Measurements from ENCODE around the gene TPBGL. TPM values are rescaled to one million over a fixed set of nuclear protein-coding genes. Genes with fewer than 3 reads are reported as not detected.

Gene TPBGL
- not detected in 2 replicates for total RNA-seq

GRCh38 chr11:75240311-75241035 lies at the start of gene TPBGL:
TPBGL (plus strand) TSS chr11:75240774; CDS start chr11:75241050, 276 bp downstream.
- H3K4me2 ChIP-seq (ENCODE audit: insufficient read depth, low read length), result peak within 1 kb of the TSS; percentile 51
- no peaks in the 10 kb centered on the region for H3K9me3 ChIP-seq (ENCODE audit: low read depth, low read length)
- H2AFZ ChIP-seq (ENCODE audit: low read length), result peak within 1 kb of the TSS; percentile 47
- H3K27ac ChIP-seq (ENCODE audit: low read depth, low read length), result no peak within 1 kb of the TSS
- peak; percentile 82 for DNase-seq (ENCODE audit: insufficient read length, low spot score, missing footprints)
- no peaks in the 10 kb centered on the region for H3K4me1 ChIP-seq (ENCODE audit: insufficient read depth, low read length)
- H3K4me3 ChIP-seq (ENCODE audit: insufficient read depth, low read length), result peak within 1 kb of the TSS; percentile 68
- H4K20me1 ChIP-seq (ENCODE audit: insufficient read depth, low read length), result no peaks in the 10 kb centered on the region
- TF ChIP-seq CTCF (IDR thresholded peaks at IDR 0.05; ENCODE audit: extremely low read depth, low read depth, low read length), result no peak
- no peaks in the 10 kb centered on the region for H3K36me3 ChIP-seq (ENCODE audit: insufficient read depth, low read length)
- peaks cover 61% of the 10 kb centered on the region for H3K27me3 ChIP-seq (ENCODE audit: insufficient read depth, low read length)
- no peaks in the 10 kb centered on the region for H3K79me2 ChIP-seq (ENCODE audit: insufficient read depth, low read length)

- Histone ChIP-seq H3K4me2 (ENCODE audit: insufficient read depth, low read length) (no peak overlapping the region), H3K36me3 (ENCODE audit: insufficient read depth, low read length) (no peaks in the 10 kb centered on the region), H3K4me1 (ENCODE audit: insufficient read depth, low read length) (no peaks in the 10 kb centered on the region), H2AFZ (ENCODE audit: low read length) (no peak overlapping the region), H3K9me3 (ENCODE audit: low read depth, low read length) (no peaks in the 10 kb centered on the region), H3K4me3 (ENCODE audit: insufficient read depth, low read length) (no peak overlapping the region), H4K20me1 (ENCODE audit: insufficient read depth, low read length) (no peaks in the 10 kb centered on the region), H3K27ac (ENCODE audit: low read depth, low read length) (no peak overlapping the region), H3K27me3 (ENCODE audit: insufficient read depth, low read length) (peaks cover 14% of the 10 kb centered on the region), H3K79me2 (ENCODE audit: insufficient read depth, low read length) (no peaks in the 10 kb centered on the region)
- DNase-seq (ENCODE audit: insufficient read length, low spot score, missing footprints), result peak; percentile 25
- TF ChIP-seq CTCF (IDR thresholded peaks at IDR 0.05; ENCODE audit: extremely low read depth, low read depth, low read length), result no peak
These were observed 49.2 kb upstream of the TPBGL start for GRCh38 chr11:75191330-75191717.

GRCh38 chr11:75193271-75193670 lies 47.3 kb upstream of the TPBGL start:
- Histone ChIP-seq H3K79me2 (ENCODE audit: insufficient read depth, low read length) (no peaks in the 10 kb centered on the region), H2AFZ (ENCODE audit: low read length) (no peak overlapping the region), H3K4me3 (ENCODE audit: insufficient read depth, low read length) (no peak overlapping the region), H4K20me1 (ENCODE audit: insufficient read depth, low read length) (no peaks in the 10 kb centered on the region), H3K9me3 (ENCODE audit: low read depth, low read length) (no peaks in the 10 kb centered on the region), H3K36me3 (ENCODE audit: insufficient read depth, low read length) (no peaks in the 10 kb centered on the region), H3K4me1 (ENCODE audit: insufficient read depth, low read length) (no peaks in the 10 kb centered on the region), H3K4me2 (ENCODE audit: insufficient read depth, low read length) (no peak overlapping the region), H3K27me3 (ENCODE audit: insufficient read depth, low read length) (peaks cover 25% of the 10 kb centered on the region), H3K27ac (ENCODE audit: low read depth, low read length) (no peak overlapping the region)
- TF ChIP-seq CTCF (IDR thresholded peaks at IDR 0.05; ENCODE audit: extremely low read depth, low read depth, low read length), result no peak
- peak; percentile 22 for DNase-seq (ENCODE audit: insufficient read length, low spot score, missing footprints)

- no peaks in the 10 kb centered on the region for H3K4me1 ChIP-seq (ENCODE audit: insufficient read depth, low read length)
- peak; percentile 55 for DNase-seq (ENCODE audit: insufficient read length, low spot score, missing footprints)
- no peaks in the 10 kb centered on the region for H3K9me3 ChIP-seq (ENCODE audit: low read depth, low read length)
- H3K4me2 ChIP-seq (ENCODE audit: insufficient read depth, low read length), result no peak overlapping the region
- no peaks in the 10 kb centered on the region for H3K79me2 ChIP-seq (ENCODE audit: insufficient read depth, low read length)
- no peak overlapping the region for H2AFZ ChIP-seq (ENCODE audit: low read length)
- no peak overlapping the region for H3K4me3 ChIP-seq (ENCODE audit: insufficient read depth, low read length)
- H3K27ac ChIP-seq (ENCODE audit: low read depth, low read length), result no peak overlapping the region
- H3K36me3 ChIP-seq (ENCODE audit: insufficient read depth, low read length), result no peaks in the 10 kb centered on the region
- H3K27me3 ChIP-seq (ENCODE audit: insufficient read depth, low read length), result peaks cover 25% of the 10 kb centered on the region
- no peak for TF ChIP-seq CTCF (IDR thresholded peaks at IDR 0.05; ENCODE audit: extremely low read depth, low read depth, low read length)
- H4K20me1 ChIP-seq (ENCODE audit: insufficient read depth, low read length), result no peaks in the 10 kb centered on the region
These were observed 46.9 kb upstream of the TPBGL start for GRCh38 chr11:75193711-75194110.
